ENCODE results near the gene PBXIP1. TPM values are rescaled to one million over a fixed set of nuclear protein-coding genes. Genes with fewer than 3 reads are reported as not detected.
A peak's percentile ranks its signal among the peaks of the same experiment; 100 is the strongest.

PBXIP1 gene
- total RNA-seq, 3 donors from 2014 or later, result 35.6 to 146 (median 49.4) TPM

DNA sequence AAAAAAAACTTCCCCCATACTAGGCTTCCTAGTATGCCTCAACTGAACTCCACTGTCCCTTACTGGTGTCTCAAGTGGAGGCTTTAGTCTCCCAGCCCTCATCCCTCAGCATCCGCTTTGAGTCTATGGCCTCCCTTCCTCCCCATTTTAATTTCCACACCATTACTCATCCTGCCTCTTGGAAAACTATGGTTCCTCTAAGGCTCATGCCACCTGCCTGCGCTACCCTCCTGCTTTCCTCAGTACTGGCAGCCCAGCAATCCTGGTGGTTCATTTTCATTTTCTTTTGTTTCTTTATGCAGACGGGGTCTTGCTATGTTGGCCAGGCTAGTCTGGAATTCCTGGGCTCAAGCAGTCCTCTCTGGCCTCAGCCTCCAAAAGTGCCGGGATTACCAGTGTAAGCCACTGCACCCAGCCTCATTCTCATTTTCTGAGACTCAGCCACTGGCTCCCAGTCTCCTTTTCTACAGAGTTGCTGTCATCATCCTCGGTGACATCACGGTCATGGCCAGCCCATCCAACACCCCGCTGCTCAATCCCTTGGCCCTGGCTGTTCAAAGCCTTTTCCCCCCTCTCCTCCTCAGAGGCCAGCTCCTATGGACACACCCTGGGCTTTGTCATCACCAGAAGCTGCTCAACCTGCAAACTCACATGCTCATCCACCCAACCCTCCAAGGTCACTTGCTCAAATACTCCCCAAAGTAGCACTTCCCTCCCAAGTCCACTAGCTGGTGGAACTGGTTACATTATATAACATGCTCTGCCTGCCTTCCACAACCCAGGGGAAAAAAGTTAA is 17.1 kb downstream of the PBXIP1 start:
- TF ChIP-seq, protein P1, sequence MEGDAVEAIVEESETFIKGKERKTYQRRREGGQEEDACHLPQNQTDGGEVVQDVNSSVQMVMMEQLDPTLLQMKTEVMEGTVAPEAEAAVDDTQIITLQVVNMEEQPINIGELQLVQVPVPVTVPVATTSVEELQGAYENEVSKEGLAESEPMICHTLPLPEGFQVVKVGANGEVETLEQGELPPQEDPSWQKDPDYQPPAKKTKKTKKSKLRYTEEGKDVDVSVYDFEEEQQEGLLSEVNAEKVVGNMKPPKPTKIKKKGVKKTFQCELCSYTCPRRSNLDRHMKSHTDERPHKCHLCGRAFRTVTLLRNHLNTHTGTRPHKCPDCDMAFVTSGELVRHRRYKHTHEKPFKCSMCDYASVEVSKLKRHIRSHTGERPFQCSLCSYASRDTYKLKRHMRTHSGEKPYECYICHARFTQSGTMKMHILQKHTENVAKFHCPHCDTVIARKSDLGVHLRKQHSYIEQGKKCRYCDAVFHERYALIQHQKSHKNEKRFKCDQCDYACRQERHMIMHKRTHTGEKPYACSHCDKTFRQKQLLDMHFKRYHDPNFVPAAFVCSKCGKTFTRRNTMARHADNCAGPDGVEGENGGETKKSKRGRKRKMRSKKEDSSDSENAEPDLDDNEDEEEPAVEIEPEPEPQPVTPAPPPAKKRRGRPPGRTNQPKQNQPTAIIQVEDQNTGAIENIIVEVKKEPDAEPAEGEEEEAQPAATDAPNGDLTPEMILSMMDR (IDR thresholded peaks at IDR 0.05), result no peak
- no peak for ATAC-seq
- intact Hi-C loops (cut with DNase I, micrococcal nuclease), result no loop called here
- no peaks in the 10 kb centered on the region for H3K9me3 ChIP-seq
- no peak overlapping the region for H3K4me3 ChIP-seq
- peaks cover 11% of the 10 kb centered on the region for H3K4me1 ChIP-seq (ENCODE audit: low read depth)
- DNase-seq, result no peak
- no peaks in the 10 kb centered on the region for H3K36me3 ChIP-seq (ENCODE audit: low read depth)

DNA sequence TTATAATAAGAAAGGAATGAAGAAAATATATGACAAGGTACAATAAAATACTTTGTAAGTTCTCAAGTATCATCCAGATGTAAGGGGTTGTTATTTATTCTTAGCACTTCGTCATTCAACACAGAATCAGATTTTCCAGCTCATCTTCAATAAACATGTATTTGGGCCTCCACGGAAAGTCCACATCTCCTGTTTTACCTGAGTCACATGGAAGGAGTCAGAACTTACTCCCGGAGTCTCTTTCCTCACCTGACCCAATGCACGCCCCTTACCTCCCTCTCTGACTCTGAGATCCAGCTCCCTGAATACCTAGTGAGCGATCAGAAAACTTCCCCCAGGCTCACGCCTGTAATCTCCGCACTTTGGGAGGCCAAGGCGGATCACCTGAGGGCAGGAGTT is 17.9 kb downstream of the PBXIP1 start:
- no peak overlapping the region for H3K4me3 ChIP-seq
- DNase-seq (no peak), ATAC-seq (no peak)
- no peaks in the 10 kb centered on the region for H3K36me3 ChIP-seq (ENCODE audit: low read depth)
- peaks cover 6% of the 10 kb centered on the region for H3K4me1 ChIP-seq (ENCODE audit: low read depth)
- no peaks in the 10 kb centered on the region for H3K9me3 ChIP-seq
- intact Hi-C loops (cut with DNase I, micrococcal nuclease), result no loop called here
- TF ChIP-seq, protein P1 (IDR thresholded peaks at IDR 0.05), result no peak

DNA sequence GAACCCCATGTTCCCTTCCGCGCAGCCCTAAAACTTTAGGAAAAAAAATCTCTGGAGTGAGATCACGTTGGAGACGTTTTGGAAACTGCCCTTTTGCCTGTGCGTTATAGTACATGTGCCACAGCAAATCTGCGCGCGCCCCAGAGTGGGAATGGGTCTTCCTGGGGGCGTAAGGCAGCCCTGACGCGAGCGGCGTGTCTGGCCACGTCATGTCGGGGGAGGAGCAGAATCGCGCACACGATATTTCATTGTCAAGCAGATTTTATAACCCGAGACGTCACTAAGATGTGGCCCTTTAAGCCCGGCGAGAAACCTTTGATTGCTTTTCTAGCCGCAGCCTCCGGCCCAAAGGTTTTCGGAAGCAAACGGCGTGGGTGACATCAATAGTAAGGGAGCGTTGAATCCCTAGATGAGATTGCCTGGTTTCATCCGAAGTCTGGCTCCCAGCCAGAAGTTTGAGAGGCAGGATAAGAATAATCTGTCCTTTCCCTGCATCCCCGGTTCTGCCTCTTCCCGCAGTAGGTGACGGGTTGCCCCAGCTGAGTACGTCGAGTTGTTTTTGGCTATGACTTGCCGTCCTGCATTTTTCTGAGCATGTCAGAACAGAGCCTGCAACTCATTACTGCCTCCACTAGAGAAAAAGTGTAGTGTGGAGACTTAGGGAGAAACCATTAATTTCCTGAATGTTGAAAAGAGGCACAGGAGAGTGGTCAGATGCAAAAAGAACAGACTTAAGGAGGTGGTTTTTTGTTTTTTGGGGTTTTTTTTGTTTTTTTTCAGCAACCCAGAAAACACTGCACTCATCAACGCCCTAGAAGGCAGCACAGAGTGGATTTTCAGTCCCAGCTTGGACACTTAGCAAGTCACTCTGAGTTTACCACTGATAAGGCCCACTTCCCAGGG is 18.6 kb downstream of the PBXIP1 start:
- ATAC-seq (peak; percentile 82), DNase-seq (peak; percentile 91 to 95 (median 93))
- TF ChIP-seq, protein P1 (IDR thresholded peaks at IDR 0.05), result no peak
- H3K4me1 ChIP-seq (ENCODE audit: low read depth), result peaks cover 6% of the 10 kb centered on the region
- intact Hi-C loops (cut with DNase I, micrococcal nuclease), result no loop called here
- H3K9me3 ChIP-seq, result no peaks in the 10 kb centered on the region
- no peaks in the 10 kb centered on the region for H3K36me3 ChIP-seq (ENCODE audit: low read depth)
- H3K4me3 ChIP-seq, result peak overlapping the region; percentile 38

DNA sequence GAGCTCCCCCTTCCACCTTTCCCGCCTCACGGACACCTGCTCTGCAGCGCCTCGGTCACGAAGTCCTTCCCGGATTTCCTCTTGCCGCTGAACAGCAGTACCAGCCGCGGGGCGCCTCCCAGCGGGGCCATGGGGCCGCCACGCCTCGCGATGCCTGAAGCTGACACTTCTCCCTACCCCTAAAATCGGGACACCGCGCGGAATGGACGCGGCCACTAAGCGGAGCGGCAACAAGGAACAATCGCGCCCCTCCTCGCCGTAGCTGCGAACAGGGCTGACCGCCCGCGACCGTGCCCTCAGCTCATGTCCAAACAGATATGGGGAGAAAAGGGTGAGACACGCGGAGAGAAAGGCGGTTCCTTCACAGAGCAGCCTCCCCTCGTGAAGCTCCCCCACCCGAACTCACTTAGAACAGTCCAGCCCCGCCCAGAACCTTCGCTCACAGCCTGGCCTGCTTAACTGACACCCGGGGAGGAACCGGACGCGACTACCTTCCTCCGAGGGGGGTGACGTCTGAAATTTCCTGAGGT is 19.3 kb downstream of the PBXIP1 start, which contains the start of gene PMVK:
Gene PMVK, minus strand, starts transcription at position 165 of the 530 bp plus-strand sequence. Its CDS starts 34 bp downstream, at position 131.
- Histone ChIP-seq H3K4me1 (ENCODE audit: low read depth) (peaks cover 10% of the 10 kb centered on the region), H3K36me3 (ENCODE audit: low read depth) (no peaks in the 10 kb centered on the region), H3K9me3 (no peaks in the 10 kb centered on the region), H3K4me3 (peak within 1 kb of the TSS; percentile 38)
- peak; percentile 96 to 98 (median 97) for DNase-seq
- ATAC-seq, result peak; percentile 88
- TF ChIP-seq, protein P1 (IDR thresholded peaks at IDR 0.05), result no peak
- intact Hi-C loops (cut with DNase I, micrococcal nuclease), result no loop called here

DNA sequence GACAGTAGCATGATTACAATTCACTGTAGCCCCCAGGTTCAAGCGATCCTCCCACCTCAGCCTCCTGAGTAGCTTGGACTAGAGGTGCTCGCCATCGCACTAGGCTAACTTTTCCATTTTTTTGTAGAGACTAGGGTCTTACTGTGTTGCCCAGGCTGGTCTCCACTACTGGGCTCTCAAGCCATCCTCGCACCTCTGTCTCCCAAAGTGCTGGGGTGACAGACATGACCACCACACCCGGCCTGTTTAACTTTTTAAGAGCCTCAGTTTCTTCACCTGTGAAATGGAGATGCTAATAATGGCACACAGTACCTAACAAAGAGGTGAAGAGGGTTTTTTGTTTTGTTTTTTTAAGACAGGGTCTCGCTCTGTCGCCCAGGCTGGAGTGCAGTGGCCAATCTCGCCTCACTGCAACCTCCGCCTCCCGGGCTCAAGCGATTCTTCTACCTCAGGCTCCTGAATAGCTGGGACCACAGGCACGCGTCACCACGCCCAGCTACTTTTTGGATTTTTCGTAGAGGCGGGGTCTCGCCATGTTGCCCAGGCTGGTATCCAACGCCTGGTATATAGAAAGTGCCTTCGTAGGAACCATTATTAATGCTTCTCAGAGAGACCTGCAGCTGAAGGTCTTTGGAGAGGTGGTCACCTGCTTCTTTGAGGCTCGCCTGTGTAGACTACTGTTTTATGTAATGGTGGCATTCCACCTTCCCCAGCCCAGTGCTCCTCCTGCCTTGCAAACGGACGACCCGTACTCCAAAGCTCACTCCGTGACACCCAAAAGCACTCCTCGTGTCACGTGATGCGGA is 19.9 kb downstream of the PBXIP1 start:
- DNase-seq, result peak in 1 of 3 donors; percentile 65
- ATAC-seq, result no peak
- Histone ChIP-seq H3K9me3 (no peaks in the 10 kb centered on the region), H3K4me3 (peak overlapping the region; percentile 38), H3K36me3 (ENCODE audit: low read depth) (no peaks in the 10 kb centered on the region), H3K4me1 (ENCODE audit: low read depth) (peaks cover 17% of the 10 kb centered on the region)
- intact Hi-C loops (cut with DNase I, micrococcal nuclease), result no loop called here
- TF ChIP-seq, protein P1 (IDR thresholded peaks at IDR 0.05), result no peak
